Endometrial microvascular endothelial cells (primary cell): ENCODE data around the gene GDF11. TPM values are rescaled to one million over a fixed set of nuclear protein-coding genes. Genes with fewer than 3 reads are reported as not detected.

Source experiments
- in situ Hi-C: cut with HindIII; loops from 2 replicates; pipeline ENCODE4 v1.10.0; 2017; ENCODE audit warnings: low sequenced_read_pairs, low pct_unique_long_range_greater_than_20kb; ENCODE audit errors: inconsistent ontology term
- total RNA-seq: library from RNA; depleted of rRNA; stranded (reverse); fragments of >200 nt; gene quantifications from one replicate; pipeline ENCODE4 v1.2.3, GENCODE V29; 2015; ENCODE audit errors: inconsistent ontology term

Gene GDF11
- total RNA-seq, 1 donor from 2014 or later, result 5.5 TPM

DNA sequence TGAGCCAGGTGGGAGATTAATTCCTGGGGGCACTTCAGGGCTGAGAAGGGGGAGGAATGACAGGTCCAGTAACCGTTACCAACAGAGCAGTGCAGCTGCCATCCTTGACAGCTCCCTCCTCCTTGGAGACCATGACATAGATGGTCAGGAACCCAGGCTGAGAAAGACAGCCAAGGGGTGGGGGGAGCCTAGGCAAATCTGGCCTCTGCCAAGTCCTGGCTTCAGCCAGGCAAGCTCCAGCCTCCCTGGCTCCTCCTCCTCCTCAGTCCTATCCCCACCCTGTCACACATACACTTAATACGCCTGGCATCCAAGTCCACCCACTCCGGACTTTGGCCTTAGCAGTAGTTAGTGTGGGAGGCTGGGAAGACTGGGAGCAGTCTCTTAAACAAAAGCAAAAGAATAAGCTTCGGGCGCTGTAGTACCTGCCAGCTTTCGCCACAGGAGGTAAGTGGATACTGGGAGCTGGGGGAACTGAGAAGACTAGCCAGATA lies 22.8 kb upstream of the GDF11 start, which contains the start of gene RDH5:
RDH5 (plus strand) TSS at position 323 of the 494 bp plus-strand sequence. CDS start 792 bp downstream, outside the sequence.
- in situ Hi-C loops, result no loop called here

DNA sequence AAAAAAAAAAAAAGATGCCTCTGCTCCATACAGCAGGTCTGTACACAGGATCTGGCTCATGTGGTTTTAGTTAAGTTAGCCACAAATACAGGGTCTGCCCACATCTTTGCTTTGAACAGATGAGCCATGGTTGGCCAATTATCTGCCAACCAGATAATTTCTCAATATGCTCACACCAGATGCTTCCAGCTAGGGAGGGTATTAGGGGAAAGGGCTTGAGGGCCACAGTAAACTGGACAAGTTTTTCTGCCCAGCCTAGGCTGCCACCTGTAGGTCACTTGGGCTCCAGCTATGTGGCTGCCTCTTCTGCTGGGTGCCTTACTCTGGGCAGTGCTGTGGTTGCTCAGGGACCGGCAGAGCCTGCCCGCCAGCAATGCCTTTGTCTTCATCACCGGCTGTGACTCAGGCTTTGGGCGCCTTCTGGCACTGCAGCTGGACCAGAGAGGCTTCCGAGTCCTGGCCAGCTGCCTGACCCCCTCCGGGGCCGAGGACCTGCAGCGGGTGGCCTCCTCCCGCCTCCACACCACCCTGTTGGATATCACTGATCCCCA lies 22.0 kb upstream of the GDF11 start:
- in situ Hi-C loops, result no loop called here

DNA sequence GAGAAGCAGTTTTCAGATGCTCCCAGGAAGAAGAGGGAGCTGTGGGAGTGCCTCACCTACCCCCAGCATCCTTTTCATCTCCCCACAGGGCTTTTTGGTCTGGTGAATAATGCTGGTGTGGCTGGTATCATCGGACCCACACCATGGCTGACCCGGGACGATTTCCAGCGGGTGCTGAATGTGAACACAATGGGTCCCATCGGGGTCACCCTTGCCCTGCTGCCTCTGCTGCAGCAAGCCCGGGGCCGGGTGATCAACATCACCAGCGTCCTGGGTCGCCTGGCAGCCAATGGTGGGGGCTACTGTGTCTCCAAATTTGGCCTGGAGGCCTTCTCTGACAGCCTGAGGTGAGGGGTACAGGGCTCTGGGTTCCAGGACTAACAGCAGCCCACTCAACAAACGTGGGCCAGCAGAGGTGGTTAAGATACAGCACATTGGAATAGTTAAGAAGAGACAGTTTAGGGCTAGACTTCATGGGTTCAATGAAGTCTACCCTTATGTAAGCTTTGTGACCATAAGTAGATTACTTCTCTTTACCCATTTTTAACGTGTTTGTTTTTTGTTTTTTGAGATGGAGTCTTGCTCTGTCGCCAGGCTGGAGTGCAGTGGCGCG lies 21.2 kb upstream of the GDF11 start:
- in situ Hi-C loops, result no loop called here

DNA sequence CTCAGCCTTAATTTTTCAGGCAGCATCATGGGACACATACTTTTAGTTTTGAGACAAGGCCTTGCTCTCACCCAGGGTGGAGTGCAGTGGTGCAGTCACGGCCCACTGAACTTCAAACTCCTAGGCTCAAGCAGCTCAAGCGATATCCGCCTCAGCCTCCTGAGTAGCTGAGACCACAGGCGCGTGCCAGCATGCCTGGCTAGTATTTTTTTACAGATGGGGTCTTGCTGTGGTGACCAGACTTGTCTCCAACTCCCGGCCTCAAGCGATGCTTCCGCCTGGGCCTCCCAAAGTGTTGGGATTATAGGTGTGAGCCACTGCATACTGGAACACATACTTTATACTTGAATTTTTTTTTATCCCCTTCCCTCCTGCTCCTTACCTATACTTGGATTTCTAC lies 20.0 kb upstream of the GDF11 start:
- in situ Hi-C loops, result no loop called here

DNA sequence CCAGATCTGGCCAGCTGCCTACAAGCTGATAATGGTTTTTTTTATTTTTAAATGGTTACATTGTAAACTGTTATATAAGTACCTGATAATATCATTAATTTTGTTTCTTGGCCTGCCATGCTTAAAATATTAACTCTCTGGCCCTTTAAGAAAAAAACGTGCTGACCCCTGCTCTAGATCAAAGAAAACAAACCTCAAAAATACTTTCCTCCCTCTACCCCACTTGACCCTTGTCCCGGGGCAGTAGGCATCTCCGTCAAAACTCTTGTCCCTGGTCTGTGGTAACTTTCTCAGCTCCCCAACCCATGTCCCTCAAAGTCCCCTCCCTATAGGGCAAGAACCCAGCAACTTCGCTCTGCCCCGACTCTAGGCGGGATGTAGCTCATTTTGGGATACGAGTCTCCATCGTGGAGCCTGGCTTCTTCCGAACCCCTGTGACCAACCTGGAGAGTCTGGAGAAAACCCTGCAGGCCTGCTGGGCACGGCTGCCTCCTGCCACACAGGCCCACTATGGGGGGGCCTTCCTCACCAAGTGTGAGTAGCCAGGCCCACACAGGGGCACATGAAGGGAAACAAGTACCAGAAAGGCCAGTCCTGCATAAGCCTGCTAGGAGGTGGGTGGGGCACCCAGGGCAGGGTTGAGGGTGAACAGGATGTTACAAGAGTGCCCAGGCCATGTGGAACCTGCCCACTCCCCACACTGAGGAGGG lies 19.3 kb upstream of the GDF11 start:
- in situ Hi-C loops, result no loop called here

DNA sequence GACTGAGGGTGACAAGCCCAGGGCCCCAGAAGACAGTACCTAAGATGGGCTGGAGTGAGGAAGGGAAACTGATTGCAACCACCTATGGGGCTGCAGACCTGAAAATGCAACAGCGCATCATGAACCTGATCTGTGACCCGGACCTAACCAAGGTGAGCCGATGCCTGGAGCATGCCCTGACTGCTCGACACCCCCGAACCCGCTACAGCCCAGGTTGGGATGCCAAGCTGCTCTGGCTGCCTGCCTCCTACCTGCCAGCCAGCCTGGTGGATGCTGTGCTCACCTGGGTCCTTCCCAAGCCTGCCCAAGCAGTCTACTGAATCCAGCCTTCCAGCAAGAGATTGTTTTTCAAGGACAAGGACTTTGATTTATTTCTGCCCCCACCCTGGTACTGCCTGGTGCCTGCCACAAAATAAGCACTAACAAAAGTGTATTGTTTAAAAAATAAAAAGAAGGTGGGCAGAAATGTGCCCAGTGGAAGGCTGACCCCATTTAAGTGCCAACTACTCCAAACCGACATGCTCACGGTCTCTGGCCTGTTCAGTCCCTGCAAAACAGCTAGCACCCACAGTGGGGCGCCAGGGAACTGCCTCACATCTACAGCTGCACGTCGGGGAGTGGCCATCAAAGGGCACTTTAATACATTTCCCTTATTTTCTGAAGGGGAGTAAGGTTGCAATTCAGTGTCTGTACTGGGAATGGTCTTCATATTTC lies 18.5 kb upstream of the GDF11 start:
- in situ Hi-C loops, result no loop called here

DNA sequence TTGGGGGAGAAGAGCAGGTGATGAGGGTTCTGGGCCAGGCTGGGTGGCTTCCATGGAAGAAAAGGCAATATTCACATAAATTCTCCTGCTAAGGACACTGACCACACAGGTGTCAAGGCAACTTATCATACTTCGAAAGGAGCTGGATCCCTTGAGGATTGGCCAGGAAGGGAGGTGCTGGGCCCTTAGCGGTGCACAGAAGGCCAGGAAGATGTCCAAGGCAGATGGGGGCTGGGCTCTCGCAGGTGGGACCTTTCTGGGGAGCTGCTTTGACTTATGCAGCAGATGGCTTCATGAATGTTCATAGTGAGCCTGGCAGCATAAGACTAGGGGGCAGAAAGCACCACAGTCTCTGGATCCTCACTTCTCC lies 18.0 kb upstream of the GDF11 start:
- in situ Hi-C loops, result no loop called here

DNA sequence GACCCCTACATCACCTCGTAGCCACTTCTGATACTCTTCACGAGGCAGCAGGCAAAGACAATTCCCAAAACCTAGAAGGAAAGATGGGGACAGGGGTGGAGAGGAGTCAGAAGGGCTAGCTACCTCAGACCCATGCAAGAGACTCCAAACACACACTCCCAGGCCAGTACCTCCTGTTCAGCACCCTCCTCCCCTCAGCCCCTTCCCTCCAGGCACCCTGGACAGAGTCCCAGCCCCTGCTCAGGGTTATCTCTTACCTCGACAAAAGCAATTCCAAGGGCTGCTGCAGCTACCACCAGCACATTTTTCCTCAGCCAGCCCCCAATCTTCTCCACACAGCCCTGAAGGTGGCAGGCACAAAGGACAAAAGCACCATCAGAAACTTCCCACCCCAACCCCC lies 17.4 kb upstream of the GDF11 start:
- in situ Hi-C loops, result no loop called here

DNA sequence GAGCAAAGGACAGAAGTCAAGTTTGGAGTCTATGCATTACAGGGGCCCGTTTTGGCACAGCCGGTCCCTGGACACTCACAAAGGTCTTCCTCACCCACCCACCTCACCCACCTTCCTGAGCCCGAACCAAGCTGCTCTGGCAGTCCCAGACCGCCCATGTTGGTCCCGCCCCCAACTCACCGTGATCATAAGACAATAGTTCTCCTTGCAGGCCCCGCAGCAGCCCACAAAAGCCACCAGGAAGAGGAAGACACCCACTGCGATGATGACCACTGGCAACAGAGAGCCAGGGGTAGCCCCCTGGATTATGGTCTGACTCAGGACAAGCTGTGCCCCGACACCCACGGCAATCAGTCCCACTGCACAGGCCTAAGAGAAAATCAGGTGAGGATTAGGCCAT lies 16.0 kb upstream of the GDF11 start:
- in situ Hi-C loops, result no loop called here

DNA sequence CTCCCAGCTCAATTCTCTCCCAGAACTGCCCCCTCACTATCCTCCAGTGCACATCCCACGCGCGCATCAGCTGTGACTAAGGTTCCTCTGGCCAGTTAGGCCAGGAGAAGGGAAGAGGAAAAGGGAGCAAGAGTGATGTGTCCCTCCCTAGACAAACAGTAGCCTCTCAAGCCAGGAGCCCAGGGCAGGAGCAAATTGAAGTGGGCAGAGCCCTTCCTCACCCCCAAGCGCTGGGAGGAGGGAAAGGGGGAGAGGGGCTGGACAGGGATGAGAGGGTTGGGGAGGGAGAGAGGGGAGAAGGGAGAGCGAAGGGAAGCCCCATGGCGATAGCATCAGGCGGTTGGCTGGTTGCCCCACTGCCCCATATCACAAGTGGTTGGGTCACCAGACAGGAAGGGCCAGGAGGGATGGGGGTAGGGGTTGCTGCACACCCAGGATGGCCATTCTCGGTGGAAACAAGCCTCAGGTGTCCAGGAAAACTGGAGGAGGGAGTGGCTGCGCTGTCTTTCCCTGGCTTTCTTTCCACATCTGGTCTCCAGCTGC lies 15.2 kb upstream of the GDF11 start:
- in situ Hi-C loops, result no loop called here

DNA sequence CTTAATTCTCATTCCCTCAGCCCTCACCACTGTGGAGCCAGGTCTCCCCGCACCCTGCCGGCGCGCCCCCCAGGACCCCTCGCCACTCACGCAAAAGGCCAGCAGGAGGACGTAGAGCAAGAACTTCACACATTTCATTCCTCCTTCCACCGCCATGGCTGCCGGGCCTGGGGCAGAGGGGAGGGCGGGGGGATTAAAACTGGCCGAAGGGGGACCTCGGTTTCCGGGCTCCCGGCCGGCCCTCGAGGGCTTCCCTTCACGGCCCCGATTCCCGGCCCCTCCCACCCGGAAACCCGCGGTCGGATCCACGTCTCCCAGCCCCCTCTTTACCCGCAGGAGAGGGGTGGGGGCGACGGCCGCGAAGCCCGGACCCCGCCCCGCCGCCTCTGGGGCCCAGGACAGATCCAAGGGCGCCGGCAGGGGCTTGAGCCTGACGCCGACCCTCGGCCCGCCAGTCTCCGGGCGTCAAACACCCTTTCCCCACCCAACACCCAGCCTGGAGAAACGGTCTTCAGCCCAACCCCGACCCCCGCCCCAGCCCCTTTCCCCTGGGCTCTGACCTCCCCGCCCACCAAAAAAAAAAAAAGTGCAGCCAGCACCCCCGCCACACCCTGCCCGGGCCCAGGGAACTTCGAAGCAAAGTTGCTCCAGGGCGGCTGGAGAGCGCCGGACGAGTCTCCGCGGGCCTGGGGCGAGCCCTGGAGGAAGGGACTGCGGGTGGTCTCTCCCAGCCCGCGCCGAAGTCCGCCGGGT lies 14.6 kb upstream of the GDF11 start:
- in situ Hi-C loops, result no loop called here

DNA sequence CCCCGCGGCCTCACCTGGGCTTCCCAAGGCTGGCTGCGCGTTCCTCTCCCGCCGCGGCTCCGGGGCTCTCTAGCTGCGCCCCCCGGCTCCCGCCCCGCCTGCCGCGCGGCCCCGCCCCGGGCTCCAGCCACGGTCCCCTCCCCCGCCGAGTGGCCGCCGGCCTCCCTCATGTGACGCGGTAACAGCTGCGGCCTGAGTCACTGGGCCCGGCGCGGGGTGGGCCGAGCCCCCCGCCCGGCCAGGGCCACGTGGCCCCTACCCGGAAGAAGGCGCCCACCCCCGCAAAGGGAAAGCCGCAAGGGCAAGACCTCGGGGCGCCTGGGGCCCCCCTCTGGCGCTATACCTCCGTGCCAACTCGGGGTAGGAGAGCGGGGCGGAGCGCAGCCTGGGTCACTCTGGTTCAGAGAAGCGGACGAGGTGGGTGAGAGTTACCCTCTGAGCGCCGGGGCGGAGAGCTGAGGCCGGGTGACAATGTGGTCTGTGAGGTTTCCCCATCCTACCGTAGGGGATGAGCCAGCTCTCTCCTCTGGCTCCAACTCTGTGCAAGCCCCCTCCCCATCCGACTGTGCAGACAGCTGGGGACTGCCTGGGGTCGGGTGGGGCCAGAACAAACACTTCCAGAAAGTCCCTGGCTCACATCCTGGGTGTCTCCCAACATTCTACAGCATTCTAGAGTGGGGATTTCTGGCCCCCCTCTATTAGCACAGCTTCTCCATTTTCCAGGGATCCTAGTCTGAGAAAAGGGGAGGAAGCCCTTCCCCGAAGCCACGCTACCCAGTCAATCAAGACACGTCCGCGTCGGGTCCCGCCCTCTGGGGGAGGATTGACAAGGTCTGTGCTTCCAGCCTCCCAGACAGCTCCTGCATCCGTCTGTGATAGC lies 13.7 kb upstream of the GDF11 start, which contains the start of gene CD63:
CD63 (minus strand) TSS at position 71 of the 880 bp plus-strand sequence. CDS start 668 bp downstream, outside the sequence.
- in situ Hi-C loops, result no loop called here

DNA sequence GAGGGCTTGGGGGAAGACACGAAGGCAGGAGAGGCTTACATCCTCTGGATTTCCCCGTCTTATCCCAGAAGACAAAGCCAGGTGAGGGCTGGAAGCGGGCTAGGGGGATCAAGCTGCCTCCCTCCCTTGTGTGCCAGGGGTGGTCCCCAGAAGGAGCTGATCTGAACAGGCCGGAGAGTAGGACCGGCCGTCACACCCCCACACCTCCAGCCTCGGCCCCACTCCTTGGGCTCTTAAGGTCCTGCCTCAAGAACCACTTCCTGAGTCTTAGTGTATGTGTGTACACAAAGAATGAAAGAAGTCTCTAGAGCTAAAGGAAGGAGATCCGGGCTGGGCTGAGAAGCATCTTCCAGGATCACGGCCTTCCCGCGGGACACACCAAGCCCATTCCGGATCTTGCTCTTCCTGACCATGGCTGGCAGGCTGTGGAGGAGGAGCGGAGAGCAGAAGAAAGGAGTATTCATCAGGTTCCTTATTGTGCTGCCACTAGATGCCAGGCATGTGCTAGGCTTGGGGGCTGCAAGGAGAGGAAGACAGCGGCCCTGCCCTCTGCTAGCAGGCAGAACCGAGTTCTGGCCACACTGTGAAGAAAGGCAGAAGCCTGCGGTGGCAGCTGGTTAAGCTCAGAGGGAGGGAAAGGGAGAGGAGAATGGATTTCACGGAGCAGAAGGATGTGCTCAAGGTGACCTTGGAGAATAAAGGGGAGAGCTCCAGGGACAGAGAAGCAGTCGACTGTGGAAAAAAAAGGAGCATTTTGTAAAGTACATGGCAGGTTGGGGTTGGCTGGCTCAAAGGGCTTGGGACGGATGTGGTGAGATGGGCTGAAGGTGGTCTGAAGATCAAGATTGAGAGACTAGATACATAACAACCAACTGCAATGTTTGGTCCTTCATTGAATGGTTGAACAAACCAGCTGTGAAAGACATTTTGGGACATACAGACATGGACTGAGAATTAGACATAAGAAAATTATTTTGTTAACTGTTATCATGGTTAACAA lies 12.8 kb upstream of the GDF11 start:
- in situ Hi-C loops, result no loop called here

DNA sequence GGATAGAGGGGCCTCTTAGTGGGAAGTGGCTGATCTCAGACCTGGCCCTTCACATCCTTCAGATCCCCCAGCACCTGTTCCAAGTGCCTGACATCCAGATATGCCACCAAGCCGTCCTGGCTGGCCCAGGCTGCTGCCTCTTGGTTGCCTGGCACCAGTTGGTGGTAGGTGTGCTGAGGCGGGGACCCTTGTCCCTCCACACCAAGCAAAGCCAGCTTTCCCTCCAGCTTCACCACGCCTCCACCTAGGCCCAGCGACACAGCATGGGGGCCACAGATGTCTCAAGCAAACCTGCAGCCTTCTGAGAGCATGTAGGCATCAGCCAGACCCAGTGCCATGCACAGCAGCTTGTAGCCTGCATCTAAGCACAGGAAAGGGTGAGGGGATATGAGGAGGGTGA lies 10.6 kb upstream of the GDF11 start:
- in situ Hi-C loops, result no loop called here

DNA sequence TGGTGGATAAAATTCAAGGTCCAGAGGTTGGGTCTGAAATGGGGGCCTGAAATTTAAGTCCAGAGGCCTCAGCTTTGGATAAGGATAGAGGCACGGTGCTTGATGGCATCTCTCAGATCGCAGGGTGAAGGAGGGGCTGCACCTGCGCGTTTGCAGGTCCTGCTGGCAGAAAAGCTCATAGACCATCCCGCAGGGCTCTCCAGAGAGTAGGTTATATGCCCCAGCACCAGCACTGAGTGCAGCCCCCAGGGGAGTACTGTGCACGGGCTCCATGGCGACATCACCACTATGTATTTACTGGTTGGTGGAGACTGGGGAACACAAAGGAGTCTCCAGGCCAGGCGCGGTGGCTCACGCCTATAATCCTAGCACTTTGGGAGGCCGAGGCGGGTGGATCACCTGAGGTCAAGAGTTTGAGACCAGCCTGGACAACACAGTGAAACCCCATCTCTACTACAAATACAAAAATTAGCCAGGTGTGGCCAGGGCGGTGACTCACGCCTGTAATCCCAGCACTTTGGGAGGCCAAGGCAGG lies 9.8 kb upstream of the GDF11 start:
- in situ Hi-C loops, result no loop called here

DNA sequence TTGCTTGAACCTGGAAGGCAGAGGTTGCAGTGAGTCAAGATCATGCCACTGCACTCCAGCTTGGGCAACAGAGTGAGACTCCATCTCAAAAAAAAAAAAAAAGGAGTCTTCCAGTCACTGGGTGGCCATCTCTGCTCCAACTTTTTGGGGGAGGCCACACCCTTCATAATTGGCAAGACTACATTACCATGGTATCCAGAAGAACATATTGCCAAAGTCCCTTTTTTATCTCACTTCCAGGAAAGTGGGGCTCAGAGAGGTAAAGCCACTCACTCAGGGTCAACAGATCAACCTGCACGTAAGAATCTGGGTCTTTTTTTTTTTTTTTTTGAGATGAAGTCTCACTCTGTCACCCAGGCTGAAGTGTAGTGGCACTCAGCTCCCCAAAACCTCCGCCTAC lies 9.1 kb upstream of the GDF11 start:
- in situ Hi-C loops, result no loop called here
